Occipital lobe (tissue), 2 donors: ENCODE data around the gene CYBRD1. TPM values are rescaled to one million over a fixed set of nuclear protein-coding genes. Genes with fewer than 3 reads are reported as not detected.
"Not testable (repeated sequence)": the region's sequence is repeated elsewhere in the genome, so short reads cannot be mapped to it uniquely, and the experiment has no call there.

Experiments
- DNase-seq: peaks from one replicate; lab custom pipeline; 2025; lab: John Stamatoyannopoulos, UW
- total RNA-seq: library from RNA; depleted of rRNA; stranded (reverse); fragments of >200 nt; gene quantifications from one replicate; pipeline ENCODE4 v1.2.3, GENCODE V29; 2014

Gene CYBRD1
- total RNA-seq, 1 donor from 2014 or later = 12.3 TPM

DNA sequence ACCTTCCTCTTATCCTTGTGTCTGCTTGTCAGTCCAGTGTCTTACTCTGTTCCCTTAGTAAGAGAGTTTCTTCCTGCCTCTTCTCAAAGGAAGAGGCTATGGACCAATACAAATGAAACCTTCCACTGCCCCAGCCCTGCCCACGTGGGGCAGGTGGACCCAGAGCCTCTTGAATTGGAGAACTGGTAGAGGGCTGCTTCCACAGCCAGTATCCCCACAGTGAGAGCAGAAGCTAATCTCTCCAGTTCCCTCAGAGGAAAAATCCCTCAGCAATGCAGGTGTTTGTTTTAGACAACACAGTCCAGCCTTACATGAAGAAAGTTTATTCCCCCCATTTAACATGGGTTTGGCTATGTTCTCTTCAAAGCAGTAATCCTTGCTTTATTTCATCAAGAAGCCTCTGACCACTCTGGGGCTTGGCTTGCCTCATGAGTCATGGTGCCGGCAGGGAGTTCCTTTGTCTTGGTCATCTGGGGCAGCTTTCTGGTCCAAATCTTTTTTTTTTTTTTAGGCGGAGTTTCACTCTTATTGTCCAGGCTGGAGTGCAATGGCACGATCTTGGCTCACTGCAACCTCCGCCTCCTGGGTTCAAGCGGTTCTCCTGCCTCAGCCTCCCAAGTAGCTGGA lies 6.5 kb upstream of the CYBRD1 start:
- DNase-seq = no peak

DNA sequence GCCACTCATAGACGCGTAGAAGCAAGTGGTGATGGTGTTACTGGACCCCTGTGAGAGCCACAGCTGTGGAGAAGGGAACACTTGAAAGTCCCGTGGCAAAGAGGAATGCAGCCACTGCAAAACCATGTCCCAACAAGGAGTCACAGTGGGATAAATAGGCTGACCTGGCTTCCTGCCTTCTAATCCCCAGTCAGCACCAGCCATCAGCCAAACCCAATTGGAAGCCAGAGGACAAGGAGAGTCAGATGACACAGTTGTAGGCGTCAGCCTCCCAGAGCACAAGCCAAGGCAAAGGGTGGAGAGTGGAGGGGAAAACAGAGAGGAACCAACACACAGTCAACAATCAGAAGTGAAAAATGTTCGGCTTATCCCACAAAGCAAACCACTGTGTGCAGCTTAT lies 5.5 kb upstream of the CYBRD1 start:
- no peak for DNase-seq

DNA sequence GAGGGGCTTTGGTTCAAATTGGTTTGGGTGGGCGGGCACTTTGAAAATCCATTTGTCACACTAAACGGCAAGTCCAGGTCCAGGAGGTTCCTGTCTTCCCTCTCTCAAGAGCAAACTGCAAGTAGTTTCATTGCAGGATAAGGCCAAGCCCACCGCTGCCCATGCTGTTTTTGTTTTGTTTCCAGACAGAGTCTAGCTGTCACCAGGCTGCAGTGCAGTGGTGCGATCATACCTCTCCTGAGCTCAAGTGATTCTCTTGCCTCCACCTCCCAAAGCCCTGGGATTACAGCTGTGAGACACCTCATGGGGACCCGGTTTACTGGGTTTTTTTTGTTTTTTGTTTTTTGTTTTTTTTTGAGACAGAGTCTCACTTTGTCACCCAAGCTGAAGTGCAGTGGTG lies 1.8 kb upstream of the CYBRD1 start:
- DNase-seq = no peak

DNA sequence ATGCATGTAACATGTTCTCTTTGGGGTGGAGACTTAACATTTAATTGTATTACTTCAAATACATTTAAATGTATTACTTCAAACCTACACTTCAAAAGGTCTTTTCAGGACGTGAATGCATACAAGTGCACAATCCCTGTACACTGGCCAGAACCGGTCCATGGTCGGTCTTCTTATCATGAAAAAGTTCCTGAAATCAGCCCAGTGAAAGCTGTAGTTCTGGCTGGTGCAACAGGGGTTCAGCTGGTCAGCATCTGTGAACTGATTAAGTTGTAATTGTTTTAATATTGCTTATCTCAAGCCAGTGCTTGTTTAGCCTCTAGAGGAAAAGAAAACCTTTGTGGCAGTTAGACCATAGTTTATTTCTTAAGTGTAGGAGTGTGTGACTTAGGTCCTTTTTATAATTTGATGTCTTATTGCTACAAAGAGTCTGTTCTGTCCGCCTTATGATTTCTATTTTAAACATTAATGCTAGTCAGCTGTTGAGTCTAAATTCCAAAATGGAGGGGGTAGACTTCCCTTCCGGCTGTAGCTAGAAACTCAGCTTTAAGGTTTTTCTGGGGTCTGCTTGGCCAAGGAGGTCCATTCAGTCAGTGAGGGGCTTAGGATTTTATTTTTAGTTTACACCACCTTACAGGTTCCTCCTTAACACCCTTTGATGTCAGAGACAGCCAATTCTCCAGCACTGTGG lies 768 bp upstream of the CYBRD1 start:
- no peak for DNase-seq

DNA sequence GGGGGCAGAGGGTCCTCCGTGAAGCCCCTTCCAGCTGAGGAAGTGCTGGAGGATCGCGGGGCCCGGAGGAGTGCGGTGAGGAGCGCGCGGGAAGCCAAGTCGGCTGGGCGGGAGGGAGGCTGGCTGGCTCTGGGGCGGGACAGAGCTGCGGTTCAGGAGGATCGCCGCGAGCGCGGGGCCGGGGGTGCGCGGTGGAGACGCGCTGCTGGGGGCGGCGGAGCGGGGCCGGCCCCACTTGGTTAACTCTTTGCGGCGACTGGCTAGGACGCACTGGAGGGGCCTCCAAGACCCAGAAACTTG lies 464 bp downstream of the CYBRD1 start:
- no peak for DNase-seq

DNA sequence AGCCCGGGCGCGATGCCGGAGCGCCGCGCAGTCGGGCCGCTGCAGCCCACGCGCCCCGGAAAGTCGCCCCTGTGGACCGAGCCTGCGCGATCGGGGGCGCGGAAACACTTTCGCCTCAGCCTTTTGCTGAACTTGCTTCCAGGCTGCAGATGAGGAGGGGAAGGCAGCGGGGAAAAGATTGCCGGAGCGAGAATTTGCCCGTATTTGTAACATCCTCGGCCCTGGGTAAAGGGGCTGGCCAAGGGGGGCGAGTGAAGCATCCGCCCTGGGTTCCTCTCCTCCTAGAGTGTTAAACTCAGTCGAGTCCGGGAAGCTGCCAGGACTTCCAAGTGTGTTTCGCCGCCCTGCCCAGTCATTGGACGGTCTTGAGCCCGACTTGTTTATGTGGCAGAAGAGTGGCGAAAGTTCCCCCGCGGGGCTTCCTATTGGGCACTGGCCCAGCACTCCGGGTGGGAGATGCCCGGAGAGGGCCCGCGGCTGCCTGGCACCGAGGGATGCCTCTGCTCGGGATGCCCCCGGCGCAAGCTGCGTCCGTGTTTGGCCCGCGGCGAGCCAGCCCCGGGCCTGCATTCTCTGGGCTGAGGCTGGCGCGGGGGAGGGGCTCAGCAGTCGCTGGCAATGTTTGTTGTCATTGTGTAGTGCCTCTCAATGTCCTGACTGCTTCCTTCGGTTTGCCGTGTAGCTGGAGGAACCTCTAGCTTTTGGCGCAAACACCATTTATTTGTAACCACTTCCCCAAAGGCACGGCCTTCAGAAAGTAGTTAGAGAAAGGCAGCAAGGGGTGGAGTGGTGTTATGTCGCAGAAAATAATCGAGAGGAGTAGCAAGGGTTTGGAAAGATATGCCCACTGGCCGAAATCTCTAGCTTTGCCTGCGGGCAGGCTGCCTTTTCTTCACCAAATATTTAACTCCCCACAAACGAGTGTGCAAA lies 1.1 kb downstream of the CYBRD1 start:
- DNase-seq = peak; percentile 54

DNA sequence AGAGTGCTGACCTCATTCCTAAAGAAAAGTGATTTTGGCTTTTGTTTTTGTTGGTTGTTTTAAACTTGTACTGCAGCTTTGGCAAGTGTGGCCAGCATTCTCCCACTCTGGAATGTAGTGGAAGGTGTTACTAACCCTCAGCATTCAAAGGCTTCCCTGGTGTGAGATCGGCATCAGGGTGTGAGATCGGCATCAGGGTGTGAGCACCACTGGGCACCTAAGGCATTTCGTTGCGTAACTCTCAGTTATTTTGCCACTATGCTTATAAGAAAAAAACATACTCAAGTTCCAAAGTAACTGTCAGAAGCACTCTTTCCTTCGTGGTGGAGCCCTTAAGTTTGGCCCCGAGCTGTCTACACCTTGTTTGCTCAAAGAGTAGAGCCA lies 1.7 kb downstream of the CYBRD1 start:
- no peak for DNase-seq

DNA sequence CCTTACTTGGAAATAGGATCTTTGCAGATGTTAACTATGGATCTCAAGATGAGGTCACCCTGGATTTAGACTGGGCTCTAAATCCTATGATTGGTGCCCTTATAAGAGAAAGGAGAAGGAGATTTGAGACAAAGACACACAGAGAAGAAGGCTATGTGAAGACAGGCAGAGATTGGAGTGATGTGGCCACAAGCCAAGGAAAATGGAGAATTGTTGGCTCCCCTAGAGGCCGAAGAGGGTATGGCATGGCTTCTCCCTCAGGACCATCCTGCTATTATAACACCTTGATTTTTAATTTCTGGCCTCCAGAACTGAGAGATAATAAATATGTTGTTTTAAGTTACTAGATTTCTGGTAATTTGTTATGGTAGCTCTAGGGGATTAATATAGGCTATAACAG lies 7.6 kb downstream of the CYBRD1 start:
- DNase-seq = no peak

DNA sequence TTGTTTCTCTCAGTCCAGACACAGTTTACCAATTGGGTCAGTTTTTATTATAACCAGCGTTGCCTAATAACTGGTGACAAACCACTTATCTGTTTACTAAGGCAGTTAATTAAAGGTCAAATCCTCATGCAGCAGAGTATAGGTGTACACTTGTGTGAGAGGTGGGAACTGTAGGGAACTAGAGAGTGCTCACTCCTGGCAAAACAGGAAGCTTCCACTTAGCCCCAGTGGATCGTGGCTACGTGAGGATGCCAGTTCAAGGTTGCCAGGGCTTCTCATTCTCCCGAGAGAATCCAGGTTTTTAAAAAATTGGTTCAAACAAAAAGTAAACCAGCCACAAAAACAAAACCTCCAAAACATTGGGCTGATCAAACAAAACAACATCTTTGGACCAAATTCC lies 8.1 kb downstream of the CYBRD1 start:
- DNase-seq = no peak

DNA sequence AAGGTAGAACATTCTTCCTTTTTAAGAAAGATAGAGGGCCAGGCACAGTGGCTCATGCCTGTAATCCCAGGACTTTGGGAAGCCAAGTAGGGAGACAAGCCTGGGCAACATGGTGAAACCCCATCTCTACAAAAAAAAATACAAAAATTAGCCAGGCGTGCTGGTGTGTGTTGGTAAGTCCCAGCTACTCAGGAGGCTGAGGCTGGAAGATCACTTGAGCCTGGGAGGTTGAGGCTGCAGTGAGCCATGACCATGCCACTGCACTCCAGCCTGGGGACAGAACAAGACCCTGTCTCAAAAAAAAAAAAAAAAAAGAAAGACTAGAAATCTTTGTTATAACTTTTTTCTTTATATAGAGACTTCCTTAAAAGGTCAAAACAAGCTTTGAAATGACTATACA lies 8.6 kb downstream of the CYBRD1 start:
- DNase-seq = not testable (repeated sequence)

DNA sequence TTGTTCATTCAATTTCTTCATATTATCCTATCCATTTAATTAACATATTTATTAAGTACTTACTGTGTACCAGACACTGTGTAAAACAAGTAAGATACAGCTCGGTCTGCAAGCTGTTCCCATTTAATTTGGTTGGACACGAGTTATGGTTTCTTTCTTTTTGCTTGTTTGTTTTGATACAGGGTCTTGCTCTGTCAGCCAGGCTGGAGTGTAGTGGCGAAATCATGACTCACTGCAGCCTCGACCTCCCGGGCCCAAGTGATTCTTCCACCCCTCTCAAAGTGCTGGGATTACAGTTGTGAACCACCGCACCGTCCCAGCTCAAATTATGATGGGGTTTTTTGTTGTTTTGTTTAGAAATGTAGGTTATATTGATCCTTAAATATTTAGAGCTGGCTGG lies 9.0 kb downstream of the CYBRD1 start:
- DNase-seq = peak; percentile 7

DNA sequence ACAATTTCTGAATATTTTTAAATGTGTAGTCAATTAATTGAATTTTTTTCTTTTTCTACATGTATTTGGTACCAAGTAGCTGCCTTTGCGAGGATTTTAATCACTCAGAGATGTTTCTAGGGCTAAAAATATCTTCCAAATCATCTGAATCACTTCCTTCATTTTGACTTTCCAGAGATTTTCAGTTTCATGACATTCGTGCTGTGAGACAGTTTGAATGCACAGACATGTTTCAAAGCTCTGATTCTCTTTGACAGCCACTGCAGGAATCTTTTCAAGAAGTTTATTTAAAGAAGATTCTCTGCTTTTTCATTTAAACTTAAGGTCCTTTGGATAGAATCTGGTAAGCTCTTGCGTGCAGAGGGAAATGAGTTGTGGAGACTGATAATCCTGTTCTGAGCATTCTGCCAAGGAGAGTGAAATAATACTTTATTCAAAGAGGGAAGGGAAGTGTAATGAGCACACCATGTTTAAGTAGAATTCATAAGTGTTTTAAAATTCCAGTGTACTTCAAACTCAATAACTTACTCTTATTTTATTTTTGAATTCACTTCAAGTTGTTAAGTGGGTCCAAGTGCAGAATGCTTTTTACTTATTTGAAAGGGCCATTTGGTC lies 9.7 kb downstream of the CYBRD1 start:
- DNase-seq = no peak

DNA sequence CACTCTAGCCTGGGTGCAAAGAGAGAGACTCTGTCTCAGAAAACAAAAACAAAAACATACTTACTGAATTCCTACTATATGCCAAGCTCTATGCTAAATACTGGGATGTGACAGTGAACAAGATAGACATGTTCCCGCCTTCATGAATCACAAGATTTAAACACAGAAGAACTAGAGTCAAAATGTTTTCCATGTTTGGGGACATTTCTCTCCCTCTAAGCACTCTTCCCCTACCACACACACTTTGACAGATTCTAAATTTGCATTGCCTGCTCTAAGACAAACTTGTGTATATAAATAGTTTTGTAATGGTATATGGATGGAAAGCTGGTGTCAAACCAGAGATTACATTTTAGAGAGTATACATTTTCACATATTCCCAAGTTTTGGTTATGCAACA lies 11.1 kb downstream of the CYBRD1 start:
- no peak for DNase-seq

DNA sequence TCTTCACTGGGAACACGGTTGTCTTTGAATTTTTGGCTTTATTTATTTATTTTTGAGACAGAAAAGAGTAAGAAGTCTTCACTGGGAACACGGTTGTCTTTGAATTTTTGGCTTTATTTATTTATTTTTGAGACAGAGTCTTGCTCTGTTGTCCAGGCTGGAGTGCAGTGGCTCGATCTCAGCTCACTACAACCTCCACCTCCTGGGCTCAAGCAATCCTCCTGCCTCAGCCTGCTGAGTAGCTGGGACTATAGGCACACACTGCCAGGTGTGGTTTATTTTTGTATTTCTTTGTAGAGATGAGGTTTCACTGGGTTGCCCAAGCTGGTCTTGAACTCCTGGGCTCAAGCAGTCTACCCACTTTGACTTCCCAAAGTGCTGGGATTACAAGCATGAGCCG lies 13.3 kb downstream of the CYBRD1 start:
- not testable (repeated sequence) for DNase-seq

DNA sequence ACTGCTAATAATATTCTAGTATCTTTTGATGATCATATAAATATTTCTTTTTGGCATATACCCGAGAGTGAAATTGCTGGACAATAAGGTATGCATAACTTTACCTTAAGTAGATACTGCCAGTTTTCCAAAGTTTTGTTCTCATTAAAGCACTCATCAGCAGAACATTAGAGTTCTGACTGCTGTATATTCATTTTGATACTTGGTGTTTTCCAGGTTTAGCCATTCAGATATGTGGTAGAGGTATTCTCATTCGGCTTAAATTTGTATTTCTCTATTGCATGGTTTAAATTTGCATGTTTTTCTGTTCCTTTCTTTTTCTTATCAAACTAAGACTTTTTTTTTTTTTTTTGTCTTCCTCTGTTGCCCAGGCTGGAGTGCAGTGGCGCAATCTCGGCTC lies 18.2 kb downstream of the CYBRD1 start:
- DNase-seq = no peak

DNA sequence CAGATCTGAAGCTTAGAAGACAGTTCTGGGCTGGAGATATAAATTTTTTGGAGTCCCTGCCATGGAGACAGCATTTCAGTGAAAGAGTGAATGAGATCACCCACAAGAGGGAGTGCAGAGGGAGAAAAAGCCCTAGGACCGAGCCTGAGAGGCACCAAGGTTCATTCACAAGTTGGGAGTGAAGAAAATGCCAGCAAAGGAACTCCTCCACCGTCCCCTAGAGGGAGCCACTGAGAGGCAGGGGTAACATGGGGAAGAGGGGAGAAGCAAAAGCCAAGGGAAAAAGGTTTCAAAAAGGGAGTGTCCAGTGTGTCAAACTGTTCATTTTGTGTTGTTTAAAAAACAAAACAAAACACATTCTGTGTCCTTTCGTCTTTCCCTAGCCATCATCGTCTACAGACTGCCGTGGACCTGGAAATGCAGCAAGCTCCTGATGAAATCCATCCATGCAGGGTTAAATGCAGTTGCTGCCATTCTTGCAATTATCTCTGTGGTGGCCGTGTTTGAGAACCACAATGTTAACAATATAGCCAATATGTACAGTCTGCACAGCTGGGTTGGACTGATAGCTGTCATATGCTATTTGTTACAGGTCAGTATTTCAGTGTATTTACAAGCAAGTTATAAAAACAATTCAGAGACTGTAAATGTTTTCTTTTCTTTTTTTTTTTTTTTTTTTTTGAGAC lies 19.1 kb downstream of the CYBRD1 start:
- no peak for DNase-seq

DNA sequence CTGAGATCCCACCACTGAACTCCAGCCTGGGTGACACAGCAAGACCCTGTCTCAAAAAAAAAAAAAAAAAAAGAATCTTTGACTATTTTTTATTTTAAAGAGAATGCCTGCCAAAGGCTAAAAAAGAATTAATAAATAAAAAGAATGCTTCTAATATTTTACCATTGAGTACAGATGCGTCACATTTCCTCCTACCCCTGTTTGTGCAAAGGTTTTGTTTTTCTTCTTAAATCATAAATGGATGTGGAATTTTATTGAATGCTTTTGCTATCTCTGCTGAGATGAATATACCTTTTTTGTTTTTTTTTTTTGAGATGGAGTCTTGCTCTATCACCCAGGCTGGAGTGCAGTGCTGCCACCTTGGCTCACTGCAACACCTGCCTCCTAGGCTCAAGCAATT lies 22.8 kb downstream of the CYBRD1 start:
- DNase-seq = no peak

DNA sequence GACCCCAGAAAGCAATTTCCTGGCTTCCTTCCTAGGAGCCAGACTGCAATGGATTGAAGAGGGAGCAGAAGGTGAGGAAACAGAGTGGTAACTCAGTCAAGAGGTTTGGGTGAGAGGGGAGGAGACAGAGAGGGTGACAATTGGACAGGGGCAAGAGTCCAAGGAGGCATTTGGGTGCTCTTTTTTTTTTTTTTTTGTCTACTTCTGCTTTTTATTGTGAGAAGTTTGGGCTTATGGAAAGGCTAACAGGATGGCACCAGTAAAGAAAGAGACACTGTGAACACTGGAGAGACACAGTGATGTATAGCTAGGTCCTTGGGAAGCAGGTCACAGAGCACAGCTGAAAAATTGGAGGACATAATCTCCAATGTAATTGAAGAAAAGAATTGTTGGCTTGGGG lies 25.0 kb downstream of the CYBRD1 start:
- DNase-seq = no peak

DNA sequence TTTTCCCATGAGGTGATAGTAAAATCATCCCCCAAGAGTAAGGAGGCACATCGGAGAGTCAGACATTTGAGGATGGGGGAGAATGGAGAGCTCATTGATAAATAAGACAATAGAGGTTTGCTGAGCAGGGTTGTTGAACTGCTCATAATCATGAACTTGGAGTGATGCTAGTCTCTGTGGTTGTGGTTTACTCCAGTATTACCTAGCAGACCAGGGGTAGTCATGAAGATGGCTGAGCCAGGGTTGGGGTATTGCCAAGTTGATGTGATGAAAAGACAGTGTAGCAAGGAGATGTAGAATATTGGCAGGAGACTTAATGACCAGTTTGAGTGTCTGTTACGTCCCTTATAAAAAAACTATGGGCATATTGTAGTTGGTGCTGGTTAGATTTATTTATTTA lies 25.4 kb downstream of the CYBRD1 start:
- DNase-seq = no peak

DNA sequence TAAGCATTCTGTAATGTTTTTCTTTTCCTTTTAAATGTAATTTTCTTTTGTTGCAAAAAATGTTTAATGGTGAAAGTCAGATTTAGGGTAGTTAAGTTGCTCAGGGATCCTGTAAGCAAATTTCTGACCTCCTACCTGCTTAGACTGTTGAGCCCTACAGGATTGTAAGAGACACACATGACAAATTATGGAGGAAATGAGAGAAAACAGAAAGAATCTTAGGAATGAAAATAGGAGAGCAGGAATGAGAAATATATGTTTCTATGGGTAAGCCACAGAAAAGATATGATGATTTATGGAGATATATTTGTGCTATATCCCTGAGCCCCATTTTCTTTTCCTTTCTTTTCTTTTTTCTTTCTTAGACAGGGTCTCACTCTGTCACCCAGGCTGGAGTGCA lies 28.3 kb downstream of the CYBRD1 start:
- DNase-seq = no peak

DNA sequence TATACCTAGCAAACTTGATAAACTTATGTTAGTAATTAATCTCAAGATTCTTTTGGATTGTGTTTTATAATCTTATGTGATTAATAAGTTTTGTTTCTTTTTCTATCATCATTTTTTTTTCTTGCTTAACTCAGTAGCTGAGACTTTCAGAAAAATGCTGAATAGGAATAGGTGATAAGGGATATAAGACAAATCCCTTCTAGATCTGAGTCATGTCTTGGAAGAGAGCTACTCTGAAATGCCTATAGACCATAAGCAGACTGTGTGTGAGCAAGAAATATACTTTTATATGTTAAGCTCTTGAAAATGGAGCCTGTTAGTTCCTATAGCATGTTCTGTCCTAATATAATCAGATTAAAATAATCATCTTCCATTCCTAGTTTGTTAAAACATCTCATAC lies 29.6 kb downstream of the CYBRD1 start:
- DNase-seq = no peak

DNA sequence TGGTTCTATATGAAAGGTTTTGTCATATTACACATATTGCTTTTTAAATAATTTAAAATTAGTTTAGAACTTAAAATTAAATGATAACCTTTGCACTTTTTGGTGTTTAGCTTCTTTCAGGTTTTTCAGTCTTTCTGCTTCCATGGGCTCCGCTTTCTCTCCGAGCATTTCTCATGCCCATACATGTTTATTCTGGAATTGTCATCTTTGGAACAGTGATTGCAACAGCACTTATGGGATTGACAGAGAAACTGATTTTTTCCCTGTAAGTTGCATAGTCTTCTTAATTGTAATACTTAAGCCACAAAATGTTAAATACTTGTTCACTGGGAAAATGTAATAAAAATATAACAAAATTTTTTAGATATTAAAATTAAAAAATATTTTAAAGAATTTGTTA lies 31.0 kb downstream of the CYBRD1 start:
- no peak for DNase-seq
